ENCODE results near the gene HOXD3. TPM values are rescaled to one million over a fixed set of nuclear protein-coding genes. Genes with fewer than 3 reads are reported as not detected.

The HOXD3 gene
- total RNA-seq, 2 experiments from 2014 or later = not detected

DNA sequence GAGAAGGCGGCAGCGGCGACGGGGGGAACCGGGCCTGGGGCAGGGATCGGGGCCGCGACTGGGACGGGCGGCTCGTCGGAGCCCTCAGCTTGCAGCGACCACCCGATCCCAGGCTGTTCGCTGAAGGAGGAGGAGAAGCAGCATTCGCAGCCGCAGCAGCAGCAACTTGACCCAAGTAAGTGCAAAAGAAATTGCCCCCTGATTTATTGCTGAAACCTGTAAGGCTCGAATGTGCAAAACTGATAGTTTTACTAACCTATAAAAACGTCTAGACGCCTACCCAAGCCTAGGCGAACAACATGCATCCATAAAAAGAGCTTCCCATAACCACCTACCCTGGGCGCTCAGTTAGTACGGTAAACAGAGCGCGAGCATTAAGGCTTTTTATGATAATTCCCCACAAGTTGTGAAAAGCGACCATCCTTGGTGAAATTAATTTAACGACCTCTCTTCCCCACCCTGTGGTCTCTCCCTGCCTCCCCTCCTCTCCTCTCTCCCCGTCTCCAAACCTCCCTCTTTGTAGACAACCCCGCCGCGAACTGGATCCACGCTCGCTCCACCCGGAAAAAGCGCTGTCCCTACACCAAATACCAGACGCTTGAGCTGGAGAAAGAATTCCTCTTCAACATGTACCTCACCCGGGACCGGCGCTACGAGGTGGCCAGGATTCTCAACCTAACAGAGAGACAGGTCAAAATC, 33.5 kb upstream of the HOXD3 start:
- H3K9me3 Mint-ChIP-seq = peaks cover 1% of the 10 kb centered on the region
- no peak for DNase-seq
- H3K27me3 Mint-ChIP-seq (ENCODE audit: low read depth) = peaks cover 75% of the 10 kb centered on the region
- no peaks in the 10 kb centered on the region for H3K36me3 Mint-ChIP-seq (ENCODE audit: low read depth)
- intact Hi-C loops (cut with micrococcal nuclease) = loop anchor here (5.0 kb wide), 2 partner anchors 36 to 39 kb away; no protein-coding TSS in a partner anchor
- CTCF ChIA-PET = interaction anchor here (0.8 kb wide), 1 partner anchor 27 kb away, joined by 3 read pairs; no protein-coding TSS in a partner anchor
- H3K4me1 Mint-ChIP-seq (ENCODE audit: low read depth) = peaks cover 19% of the 10 kb centered on the region
- peak overlapping the region; percentile 21 for H3K4me3 Mint-ChIP-seq
- H3K27ac Mint-ChIP-seq = no peak overlapping the region

DNA sequence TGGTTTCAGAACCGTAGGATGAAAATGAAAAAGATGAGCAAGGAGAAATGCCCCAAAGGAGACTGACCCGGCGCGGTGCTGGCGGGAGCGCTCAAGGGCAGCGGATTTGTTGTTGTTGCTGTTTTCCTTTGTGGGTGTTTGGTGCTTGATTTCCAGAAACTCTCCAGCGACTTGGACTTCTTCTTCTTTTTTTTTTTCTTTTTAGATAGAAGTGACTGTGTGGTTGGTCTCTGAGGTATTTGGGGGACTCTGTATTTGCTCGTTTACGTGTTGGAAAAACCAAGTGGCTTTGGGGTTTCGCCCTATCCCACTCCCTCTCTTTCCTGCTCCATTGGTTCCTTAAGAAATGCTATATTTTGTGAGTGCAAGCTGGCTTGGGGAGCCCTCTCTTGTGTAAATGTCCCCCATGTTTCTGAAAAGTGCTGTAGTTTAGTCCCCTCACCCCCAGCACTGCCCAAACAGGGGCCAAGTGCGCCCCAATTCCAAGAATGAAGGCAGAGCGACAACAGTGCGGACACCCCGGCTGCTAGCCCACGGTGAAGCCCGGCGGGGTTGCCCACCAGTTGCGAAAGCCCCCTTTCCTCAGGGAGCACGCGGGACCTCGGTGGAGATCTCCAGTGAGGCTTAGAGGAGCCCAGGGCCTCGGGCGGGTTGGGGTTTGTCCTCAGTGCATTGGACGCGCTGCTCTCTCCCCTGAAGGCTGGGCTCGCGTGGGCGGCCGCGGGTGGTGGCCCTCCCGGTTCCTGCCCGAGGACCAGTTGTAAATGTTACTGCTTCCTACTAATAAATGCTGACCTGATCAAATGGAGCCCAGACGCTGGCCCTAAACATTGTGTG, 32.8 kb upstream of the HOXD3 start:
- DNase-seq = no peak
- intact Hi-C loops (cut with micrococcal nuclease) = loop anchor here (5.0 kb wide), 2 partner anchors 37 to 38 kb away; no protein-coding TSS in a partner anchor
- Mint-ChIP-seq H3K27me3 (ENCODE audit: low read depth) (peaks cover 75% of the 10 kb centered on the region), H3K36me3 (ENCODE audit: low read depth) (no peaks in the 10 kb centered on the region), H3K4me3 (no peak overlapping the region), H3K27ac (no peak overlapping the region), H3K4me1 (ENCODE audit: low read depth) (peaks cover 21% of the 10 kb centered on the region), H3K9me3 (no peaks in the 10 kb centered on the region)
- CTCF ChIA-PET = interaction anchor here (0.8 kb wide), 1 partner anchor 28 kb away, joined by 3 read pairs; no protein-coding TSS in a partner anchor

DNA sequence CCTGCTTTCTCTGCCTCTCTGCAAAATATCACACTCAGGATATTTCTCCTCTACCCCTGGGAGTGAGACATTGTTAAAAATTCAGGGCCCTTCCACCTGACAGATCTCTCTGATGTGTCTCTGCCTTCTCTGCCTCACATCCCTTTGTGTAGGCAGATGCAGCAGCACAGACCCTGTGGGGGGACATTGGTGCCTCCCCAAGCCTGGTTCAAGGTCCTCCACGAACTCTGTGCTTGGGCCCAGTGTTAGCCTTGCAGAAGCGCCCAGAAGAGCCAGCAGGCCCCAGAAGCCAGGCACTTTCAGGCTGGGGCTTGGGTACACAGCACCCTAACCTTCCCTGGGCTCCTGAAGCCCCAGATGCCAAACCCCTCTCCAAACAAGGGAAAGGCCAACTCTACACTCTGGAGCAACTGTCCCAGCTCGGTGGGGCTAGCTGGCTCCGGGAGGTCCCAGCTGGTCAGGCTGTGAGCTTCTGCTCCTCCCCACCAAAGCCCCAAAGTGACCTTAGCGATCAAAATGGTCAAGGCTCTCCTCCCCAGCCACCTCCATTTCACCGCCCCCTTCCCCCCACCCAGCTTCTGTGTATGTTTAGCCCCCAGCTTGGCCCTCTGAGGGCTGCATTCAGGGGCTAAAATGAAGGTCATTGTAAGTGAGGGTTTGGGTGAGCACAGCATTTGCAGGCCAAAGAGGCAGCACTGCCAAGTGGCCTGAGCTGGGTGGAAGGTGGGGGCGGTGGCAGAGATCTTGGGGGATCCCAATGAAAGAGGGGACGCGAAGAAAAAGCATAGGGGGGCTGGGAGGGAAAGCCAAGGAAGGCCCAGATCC, 31.9 kb upstream of the HOXD3 start:
- DNase-seq = no peak
- H3K36me3 Mint-ChIP-seq (ENCODE audit: low read depth) = no peaks in the 10 kb centered on the region
- H3K4me1 Mint-ChIP-seq (ENCODE audit: low read depth) = peaks cover 21% of the 10 kb centered on the region
- no peaks in the 10 kb centered on the region for H3K9me3 Mint-ChIP-seq
- H3K27me3 Mint-ChIP-seq (ENCODE audit: low read depth) = peaks cover 67% of the 10 kb centered on the region
- no peak overlapping the region for H3K27ac Mint-ChIP-seq
- CTCF ChIA-PET = interaction anchor here (1.4 to 4.4 kb wide), 6 partner anchors 16 to 1023 kb away, joined by 3 to 54 read pairs (median 15); no protein-coding TSS in a partner anchor
- intact Hi-C loops (cut with micrococcal nuclease) = loop anchor here (5.0 kb wide), 2 partner anchors 37 to 38 kb away; no protein-coding TSS in a partner anchor
- H3K4me3 Mint-ChIP-seq = no peak overlapping the region

DNA sequence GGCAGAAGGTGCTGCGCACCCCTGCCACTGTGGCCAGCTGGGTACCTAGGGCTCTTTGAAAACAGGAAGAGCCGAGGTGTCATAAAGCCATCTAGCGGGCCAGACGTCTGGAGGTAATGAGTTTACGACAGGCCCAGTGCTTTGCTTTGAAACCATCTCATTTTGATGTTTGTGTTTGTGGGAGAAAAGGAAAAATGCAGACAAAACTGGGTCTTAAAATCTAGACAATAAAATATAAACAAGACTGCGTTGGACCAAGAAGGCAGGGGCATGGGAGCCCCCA, 31.4 kb upstream of the HOXD3 start:
- H3K4me3 Mint-ChIP-seq = no peak overlapping the region
- intact Hi-C loops (cut with micrococcal nuclease) = no loop called here
- peaks cover 21% of the 10 kb centered on the region for H3K4me1 Mint-ChIP-seq (ENCODE audit: low read depth)
- H3K36me3 Mint-ChIP-seq (ENCODE audit: low read depth) = no peaks in the 10 kb centered on the region
- peaks cover 63% of the 10 kb centered on the region for H3K27me3 Mint-ChIP-seq (ENCODE audit: low read depth)
- no peak overlapping the region for H3K27ac Mint-ChIP-seq
- DNase-seq = no peak
- H3K9me3 Mint-ChIP-seq = no peaks in the 10 kb centered on the region
- CTCF ChIA-PET = interaction anchor here (1.4 to 4.4 kb wide), 8 partner anchors 15 to 1023 kb away, joined by 3 to 54 read pairs (median 12); no protein-coding TSS in a partner anchor

DNA sequence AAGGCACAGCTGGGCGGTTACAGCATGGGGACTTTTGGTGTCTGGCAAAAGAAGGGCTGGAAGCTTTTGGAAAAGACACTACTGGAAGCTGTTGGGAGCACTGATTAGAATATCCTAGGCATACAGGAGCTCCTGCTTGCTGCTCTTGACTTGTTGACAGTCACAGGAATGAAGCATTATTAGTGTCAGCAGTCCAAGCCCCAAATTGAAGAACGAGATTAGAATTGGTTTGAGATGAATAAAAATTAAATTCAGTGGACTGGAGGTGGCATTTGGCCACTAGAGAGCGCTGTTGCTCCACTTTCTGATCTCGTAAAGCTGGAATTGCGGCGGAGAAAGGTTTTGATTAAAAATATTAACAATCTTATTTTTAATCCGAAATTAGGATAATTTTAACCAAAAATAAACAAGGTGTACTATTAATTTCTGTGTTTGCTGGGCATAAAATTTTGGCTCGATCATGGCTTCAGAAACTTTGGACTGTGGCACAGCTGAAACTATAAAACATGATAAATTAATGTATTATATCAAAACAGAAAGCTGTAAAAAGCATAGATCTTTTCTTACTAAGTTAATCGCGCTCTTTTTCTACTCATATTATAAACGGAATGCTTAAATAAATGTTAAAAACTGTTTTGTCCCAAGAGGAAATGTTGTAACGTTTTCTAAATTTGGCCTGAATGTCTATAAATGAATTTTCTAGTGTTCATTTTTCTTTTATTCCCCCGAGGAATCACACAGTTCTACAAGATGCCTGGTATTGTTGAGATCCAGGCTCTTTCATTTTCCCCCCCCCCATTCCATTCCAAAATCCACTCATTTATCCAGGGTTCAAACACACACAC, 30.0 kb upstream of the HOXD3 start:
- intact Hi-C loops (cut with micrococcal nuclease) = loop anchor here (1.0 kb wide), 5 partner anchors 328 to 1022 kb away; no protein-coding TSS in a partner anchor
- DNase-seq = peak; percentile 81
- no peak overlapping the region for H3K4me3 Mint-ChIP-seq

DNA sequence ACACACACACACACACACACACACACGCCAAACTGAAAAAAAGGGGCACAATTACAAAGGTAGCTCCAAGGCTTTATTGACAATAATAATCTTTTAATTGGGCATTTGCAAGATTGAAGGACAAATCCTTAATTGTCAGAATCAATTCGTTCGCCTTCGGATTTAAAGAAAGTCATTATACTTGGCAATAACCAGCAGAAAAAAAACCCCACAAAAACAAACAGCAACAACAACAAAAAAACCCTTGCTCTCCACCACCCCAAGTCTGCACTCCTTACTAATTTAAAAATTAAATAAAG, 29.4 kb upstream of the HOXD3 start:
- intact Hi-C loops (cut with micrococcal nuclease) = loop anchor here (1.0 to 2.0 kb wide), 6 partner anchors 17 to 1022 kb away; no protein-coding TSS in a partner anchor
- Mint-ChIP-seq H3K9me3 (no peaks in the 10 kb centered on the region), H3K36me3 (ENCODE audit: low read depth) (no peaks in the 10 kb centered on the region), H3K27ac (no peak overlapping the region), H3K4me3 (no peak overlapping the region), H3K4me1 (ENCODE audit: low read depth) (peaks cover 27% of the 10 kb centered on the region), H3K27me3 (ENCODE audit: low read depth) (peaks cover 70% of the 10 kb centered on the region)
- DNase-seq = no peak
- CTCF ChIA-PET = interaction anchor here (0.6 to 4.4 kb wide), 22 partner anchors 11 to 1021 kb away, joined by 3 to 54 read pairs (median 4); partner anchors contain the start of gene HOXD4

More for the DNA sequence above, 30.0 kb upstream of the HOXD3 start:
- Mint-ChIP-seq H3K4me1 (ENCODE audit: low read depth) (peaks cover 25% of the 10 kb centered on the region), H3K36me3 (ENCODE audit: low read depth) (no peaks in the 10 kb centered on the region), H3K27me3 (ENCODE audit: low read depth) (peaks cover 68% of the 10 kb centered on the region), H3K27ac (no peak overlapping the region), H3K9me3 (no peaks in the 10 kb centered on the region)
- CTCF ChIA-PET = interaction anchor here (0.5 to 4.4 kb wide), 41 partner anchors 9 to 1030 kb away, joined by 3 to 54 read pairs (median 4); partner anchors contain the start of gene HOXD4

DNA sequence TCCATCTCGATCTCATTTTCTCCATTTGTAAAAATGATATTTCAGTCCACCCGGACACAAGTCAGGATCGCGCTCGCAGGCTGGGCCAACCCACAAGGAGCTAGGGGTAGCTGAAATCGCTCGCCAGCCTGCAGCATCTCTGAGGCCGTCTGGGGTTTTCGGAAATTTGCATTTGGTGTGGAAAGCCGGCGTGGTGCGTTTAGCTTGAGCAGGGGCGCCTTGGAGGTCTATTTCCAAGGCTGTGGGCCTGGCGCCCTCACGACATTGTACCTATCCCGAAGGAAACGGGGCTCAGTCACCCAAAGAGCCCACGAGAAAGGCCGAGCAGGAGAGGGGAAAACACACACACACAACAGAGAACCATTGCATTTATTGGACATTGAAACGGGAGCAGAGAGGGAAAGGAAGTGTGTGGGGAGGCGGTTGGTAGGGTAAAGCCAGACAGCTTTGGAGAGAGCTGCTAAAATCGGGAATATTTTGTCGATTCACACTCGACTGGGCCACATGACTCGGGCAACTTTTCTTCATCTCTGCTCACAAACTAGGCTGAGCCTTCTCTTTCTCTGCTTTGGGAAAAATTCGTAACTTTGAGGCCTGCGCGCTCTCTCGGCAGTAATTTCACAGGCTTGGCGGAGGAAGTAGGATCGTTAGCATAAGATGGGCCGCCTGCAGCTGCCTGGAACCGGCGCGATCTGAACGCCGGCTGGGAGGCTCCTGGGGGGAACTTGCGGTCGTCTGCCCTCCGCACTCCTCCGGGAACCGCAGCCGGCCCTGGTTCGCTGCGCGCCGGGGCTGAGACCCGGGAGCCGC, 28.7 kb upstream of the HOXD3 start:
- peak overlapping the region; percentile 32 for H3K27ac Mint-ChIP-seq
- H3K4me3 Mint-ChIP-seq = peak overlapping the region; percentile 33
- intact Hi-C loops (cut with micrococcal nuclease) = loop anchor here (2.0 kb wide), 1 partner anchor 18 kb away; no protein-coding TSS in a partner anchor
- H3K4me1 Mint-ChIP-seq (ENCODE audit: low read depth) = peaks cover 24% of the 10 kb centered on the region
- DNase-seq = no peak
- H3K36me3 Mint-ChIP-seq (ENCODE audit: low read depth) = no peaks in the 10 kb centered on the region
- no peaks in the 10 kb centered on the region for H3K9me3 Mint-ChIP-seq
- CTCF ChIA-PET = interaction anchor here (0.6 to 4.4 kb wide), 16 partner anchors 10 to 1020 kb away, joined by 3 to 54 read pairs (median 6); partner anchors contain the start of gene HOXD4
- peaks cover 76% of the 10 kb centered on the region for H3K27me3 Mint-ChIP-seq (ENCODE audit: low read depth)

DNA sequence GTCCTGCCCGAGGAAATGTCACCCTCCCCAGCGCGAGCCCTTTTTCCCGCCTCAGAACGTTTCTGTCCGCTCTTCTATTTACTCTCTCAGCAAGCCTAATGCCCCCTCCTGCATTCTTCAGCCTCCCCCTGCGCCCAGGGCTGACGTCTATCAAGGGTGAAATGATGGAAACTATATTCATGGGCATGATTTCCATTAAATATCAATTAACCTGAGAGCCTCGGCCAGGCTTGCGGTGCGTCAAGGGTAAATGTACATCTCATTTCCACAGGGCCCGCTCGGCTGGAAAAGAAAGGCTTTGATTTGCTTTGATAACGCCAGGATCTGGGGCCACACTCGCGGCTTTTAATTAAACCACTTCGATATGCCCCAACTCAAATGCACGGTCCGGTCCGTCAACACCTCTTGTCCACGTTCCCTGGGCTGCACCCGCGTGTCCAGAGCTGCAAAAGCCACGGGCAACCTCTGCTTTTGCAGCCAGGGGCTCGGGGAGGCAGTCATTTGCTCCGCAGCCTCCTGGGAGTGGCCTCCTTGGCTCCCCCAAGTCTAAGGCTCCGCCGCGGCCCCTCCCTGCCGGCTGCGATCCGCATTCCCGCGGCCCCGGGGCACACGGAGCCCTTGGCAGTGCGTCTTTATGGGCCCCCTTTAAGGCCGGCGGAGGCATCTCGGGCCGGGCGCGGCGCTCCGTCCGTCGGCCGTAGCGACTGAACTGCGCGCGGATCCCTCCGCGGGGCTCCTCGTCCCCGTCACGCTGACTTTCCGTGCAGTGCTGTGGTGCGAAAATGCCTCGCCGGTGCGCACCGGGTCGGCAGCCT, 27.9 kb upstream of the HOXD3 start, which contains the start of gene HOXD8:
HOXD8 (plus strand) TSS at position 724 of the 815 bp plus-strand sequence. CDS start 662 bp downstream, outside the sequence.
- Mint-ChIP-seq H3K36me3 (ENCODE audit: low read depth) (no peaks in the 10 kb centered on the region), H3K4me3 (peak within 1 kb of the TSS; percentile 52)
- intact Hi-C loops (cut with micrococcal nuclease) = loop anchor here (2.0 kb wide), 1 partner anchor 18 kb away; no protein-coding TSS in a partner anchor

DNA sequence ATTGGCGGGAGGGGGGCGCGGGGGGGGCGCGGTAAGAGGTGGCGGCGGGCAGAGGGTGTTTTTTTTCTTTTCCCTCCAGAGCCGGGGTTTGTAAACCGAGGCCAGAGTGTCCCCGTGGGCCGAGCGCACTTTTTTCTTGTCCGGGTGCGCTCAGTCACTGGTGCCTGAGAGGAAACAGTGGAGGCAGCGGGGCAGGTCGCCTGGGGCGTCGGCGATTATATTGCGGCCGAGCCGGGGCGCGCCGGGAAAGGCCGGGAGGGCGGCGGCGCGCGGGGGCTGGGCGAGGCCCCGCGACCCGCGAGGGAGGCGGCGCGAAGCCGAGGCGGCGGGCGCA, 27.3 kb upstream of the HOXD3 start:
- Mint-ChIP-seq H3K27me3 (ENCODE audit: low read depth) (peaks cover 76% of the 10 kb centered on the region), H3K9me3 (no peaks in the 10 kb centered on the region), H3K27ac (no peak overlapping the region), H3K36me3 (ENCODE audit: low read depth) (no peaks in the 10 kb centered on the region), H3K4me3 (peak overlapping the region; percentile 33), H3K4me1 (ENCODE audit: low read depth) (peaks cover 18% of the 10 kb centered on the region)
- DNase-seq = no peak
- intact Hi-C loops (cut with micrococcal nuclease) = loop anchor here (1.0 to 5.0 kb wide), 4 partner anchors 9 to 685 kb away; no protein-coding TSS in a partner anchor
- CTCF ChIA-PET = interaction anchor here (1.0 to 2.2 kb wide), 4 partner anchors 11 to 522 kb away, joined by 3 to 11 read pairs (median 6); no protein-coding TSS in a partner anchor

More for the DNA sequence above, 27.9 kb upstream of the HOXD3 start, which contains the start of gene HOXD8:
- Mint-ChIP-seq H3K27me3 (ENCODE audit: low read depth) (peaks cover 76% of the 10 kb centered on the region), H3K27ac (peak within 1 kb of the TSS; percentile 30), H3K4me1 (ENCODE audit: low read depth) (peaks cover 18% of the 10 kb centered on the region), H3K9me3 (no peaks in the 10 kb centered on the region)
- DNase-seq = no peak
- CTCF ChIA-PET = interaction anchor here (1.0 to 4.4 kb wide), 4 partner anchors 33 to 523 kb away, joined by 3 to 54 read pairs (median 27); no protein-coding TSS in a partner anchor
